Ammon's horn (tissue), 1 donor: Measurements from ENCODE around the gene VOPP1.
"Not testable (repeated sequence)": the region's sequence is repeated elsewhere in the genome, so short reads cannot be mapped to it uniquely, and the experiment has no call there.

Experiments used
- DNase-seq: peaks from one replicate; pipeline ENCODE4 v3.0.0-alpha.2; 2016; ENCODE audit warnings: low spot score

VOPP1 gene

GRCh38 chr7:55488216-55488615 is 84.1 kb downstream of the VOPP1 start:
- DNase-seq: no peak

GRCh38 chr7:55486991-55487390 is 85.3 kb downstream of the VOPP1 start:
- no peak for DNase-seq

DNA sequence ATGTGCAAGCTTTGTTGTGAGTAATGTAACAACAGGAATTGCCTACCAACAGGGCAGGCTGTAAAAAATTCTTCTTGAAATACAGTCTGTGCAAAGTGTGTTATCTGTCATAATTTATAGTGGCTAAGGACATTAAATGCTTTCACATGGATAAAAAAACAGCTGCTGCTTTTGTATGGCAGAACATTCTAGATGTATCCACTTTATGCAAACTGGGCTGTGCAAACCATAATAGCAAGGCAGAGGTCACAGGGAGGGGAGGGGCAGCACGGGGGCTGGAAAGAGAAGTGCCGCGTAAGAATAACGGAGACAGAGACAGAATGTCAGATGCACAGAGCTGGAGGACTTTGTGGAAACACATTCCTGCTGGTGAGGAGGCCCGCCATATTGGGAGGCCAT is 86.1 kb downstream of the VOPP1 start:
- DNase-seq: no peak

DNA sequence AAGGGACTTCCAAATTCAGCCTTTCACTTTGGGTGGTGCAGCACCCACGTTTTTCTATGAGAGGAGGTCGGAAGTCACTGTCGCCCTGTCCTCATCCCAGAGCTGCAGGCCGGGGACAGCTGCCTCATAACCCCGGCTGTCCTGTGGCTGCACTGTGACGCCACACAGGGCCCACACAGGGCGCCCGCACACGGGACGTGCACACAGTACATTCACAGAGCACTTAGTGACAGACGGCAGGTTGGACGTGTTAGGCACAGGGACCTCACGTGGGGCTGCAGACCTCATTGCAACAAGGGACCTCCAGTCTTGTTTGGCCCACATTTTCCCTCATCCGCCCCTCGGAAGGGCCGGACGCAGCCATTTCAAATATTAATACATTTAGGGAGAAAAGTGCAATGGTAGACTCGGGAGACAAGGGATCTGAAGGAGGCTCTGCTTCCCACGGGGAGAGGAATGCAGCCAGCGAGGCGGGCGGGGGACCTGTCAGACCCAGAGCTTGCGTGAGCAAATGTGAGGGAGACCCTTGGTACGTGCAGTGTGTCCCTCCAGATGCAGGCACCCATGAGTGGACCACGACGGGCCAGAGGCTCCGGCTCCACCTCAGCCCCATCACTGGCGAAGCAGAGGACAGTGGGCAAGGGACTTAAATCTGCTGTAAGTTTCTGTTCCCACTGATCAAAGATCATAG is 86.7 kb downstream of the VOPP1 start:
- DNase-seq: no peak

- DNase-seq: no peak
Measured at GRCh38 chr7:55484834-55485233, 87.5 kb downstream of the VOPP1 start.

DNA sequence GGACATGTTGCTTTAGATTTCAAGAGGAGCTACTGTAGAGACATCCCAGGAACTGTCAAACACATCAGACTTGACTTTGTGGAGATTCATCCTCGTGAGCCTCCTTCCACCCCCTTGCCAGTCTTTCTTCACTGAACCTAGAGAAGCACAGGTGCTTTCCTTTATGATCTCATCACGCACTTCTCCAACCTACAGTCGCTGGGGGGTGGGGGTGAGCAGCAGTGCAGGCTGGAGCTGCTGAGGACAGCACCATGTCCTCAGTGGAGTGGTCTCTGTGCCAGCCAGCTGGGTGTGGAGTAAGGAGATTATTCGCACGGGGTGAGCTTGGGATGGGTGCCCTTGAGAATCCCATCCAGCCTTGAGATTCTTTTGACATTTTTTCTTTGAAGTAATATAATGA is 88.1 kb downstream of the VOPP1 start:
- DNase-seq: no peak

DNA sequence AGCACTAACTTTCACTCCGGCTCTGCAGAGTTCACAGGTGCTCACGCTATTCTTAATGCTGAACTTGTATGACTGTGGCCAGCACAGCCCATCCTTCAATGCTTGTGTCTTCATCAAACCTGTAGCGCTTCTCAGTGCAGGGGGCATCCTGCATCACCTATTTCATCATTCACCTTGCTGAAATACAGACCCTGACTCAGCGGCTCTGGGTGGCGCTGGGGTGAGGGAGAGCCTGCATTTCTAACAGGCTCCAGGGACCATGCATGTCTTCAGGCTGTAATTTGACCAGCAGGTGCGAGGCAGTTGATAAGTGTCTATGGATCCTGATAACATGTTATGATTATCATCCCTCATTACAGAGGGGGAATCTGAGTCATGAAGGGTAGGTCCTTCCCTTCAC is 89.3 kb downstream of the VOPP1 start:
- DNase-seq: no peak

DNA sequence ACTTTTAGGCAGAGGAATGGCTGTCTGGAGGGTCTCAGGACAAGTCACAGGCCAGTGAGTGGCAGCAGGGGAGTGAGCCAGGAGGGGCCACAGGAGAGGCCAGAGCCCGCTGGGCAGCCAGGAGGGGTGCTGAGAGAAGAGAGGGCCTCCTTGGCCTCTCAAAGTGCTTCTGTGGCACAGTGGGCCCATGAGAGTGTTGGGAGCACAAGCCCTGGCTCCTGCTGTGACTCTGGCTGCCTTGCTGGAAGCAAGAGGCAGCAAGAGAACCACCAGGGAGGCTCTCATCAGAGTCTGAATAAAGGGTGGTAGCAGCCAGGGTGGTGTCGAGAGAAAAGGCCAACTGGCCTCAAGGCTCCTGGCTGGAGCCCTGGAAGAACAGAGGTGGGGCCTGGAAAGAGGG is 91.1 kb downstream of the VOPP1 start:
- DNase-seq: no peak

DNA sequence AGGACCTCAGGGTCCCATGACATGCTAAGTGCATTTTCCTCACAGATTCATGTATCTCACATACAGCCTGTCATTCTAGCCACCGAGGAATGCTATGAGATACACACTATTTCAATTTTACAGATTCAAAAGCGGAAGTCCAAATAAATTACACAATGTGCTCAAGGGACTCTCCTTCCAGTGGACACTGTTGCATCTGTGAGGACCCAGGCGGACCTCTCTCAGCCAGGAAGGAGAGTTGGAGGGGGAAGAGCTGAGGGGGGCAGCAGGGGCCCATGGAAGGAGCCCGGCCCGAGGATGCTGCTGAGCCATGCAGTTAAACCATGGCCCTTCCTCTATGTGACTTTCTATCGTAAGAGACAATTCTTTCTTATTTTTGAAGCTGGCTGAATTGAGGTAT is 93.6 kb downstream of the VOPP1 start:
- DNase-seq: no peak

DNA sequence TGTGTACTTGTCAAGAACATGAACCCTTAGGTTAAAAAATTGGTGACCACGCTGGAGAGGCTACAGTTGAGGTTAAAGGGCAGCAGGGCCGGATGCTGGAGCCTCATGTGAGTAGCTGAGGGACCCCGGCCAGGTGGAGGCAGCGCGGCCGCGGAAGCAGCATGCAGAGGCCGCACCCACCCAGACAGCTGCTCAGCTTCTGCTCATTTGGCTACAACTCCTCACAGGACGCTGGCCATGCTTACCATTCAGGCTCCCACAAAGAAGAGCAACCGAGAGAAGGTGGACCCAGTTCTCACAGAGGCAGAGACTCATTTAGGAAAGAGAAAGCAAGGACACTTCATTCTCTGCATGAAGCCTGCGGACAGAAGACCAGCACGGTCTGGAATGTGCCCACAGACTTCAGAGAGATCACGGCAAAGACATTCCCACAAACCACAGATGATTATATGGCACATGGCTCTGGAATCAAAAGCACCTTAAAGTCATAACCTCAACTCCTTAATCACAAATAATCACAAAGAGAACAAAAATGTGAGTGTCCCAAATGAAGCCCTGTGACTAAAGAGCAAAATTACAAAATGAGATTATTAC is 94.4 kb downstream of the VOPP1 start:
- no peak for DNase-seq

DNA sequence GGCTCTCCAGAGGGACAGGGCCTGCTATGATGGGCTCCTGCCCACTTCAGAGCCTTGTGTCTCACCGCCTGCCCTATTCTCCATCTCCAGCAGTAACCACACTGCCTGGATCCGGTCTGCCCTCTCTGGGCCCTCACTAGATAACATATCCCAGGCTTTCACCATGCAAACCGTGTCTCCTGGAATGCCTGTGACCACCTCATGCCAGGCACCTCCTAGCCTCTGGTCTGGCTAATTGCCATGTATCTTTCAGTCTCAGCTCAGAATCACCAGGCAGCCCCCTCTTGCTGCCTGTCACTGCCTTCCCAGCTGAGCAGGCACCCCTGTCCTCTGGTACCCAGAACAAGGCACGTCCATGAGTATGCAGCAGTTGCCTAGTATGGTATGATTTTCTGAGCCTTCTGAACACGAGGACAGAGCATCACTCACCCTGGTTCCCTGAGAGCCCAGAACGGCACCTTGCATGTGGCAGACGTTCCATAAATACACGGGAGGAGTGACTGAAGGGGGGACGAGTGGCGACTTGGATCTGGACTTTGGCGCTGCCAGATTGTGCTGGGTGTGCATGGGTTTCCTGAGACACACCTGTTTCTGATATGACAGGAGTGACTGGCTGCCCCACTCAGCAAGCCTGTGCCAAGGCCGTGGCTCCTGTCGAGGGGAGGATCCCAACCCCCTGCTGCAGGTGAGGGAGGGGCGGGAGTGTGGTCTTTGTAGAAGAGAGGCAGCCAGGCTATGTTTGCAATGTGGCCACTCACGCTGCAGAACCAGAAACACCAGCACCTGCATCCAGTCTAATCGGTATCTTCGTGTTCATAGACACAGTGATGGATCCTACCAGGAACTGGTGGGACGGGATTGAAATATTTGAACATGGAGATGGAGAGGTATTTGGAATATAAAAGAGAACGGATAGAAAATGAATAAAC is 95.2 kb downstream of the VOPP1 start:
- no peak for DNase-seq

- peak; percentile 73 for DNase-seq
Measured at GRCh38 chr7:55475855-55476803, 96.2 kb downstream of the VOPP1 start.

DNA sequence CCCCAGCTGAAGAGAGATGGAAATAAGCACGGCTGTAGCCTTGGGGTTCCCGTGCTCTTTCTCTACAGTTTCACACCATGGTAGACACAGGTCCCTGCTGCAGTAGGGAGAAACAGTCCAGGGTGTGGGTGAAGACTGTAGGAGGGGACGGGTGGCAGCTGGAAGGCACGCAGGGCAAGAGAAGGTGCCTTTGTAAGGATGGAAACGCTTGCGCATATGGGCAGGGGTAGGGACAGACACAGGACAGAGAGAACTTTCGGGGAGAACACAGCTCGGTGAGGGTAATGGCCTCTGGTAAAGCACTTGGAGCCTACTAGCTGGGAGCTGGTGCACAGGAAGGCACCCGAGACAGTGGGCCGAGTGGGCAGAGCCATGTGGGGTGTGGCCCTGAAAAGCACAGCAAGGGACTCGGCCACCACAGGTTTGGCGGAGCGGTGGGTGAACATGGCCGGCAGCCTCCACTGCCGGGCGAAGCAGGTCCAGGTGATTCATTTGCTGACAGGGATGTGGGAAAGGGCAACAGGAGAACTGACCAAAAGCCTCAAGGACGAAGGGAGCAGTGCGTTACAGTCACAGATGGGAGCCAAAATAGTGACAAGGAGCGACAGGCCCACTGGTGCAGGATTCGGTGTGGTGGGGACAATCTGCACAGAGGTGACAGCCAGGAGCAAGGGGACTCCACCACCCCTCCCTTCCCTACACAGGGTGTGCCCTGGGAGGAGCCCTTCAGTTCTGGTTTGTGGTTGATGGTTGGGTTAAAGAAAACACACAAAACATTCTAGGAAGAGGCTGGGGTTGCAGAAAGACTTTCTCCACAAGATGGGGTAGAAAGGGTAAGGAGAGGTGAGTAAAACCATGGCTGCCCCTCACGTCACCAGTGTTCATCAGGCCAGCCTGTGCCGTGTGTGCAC is 97.1 kb downstream of the VOPP1 start:
- DNase-seq: no peak

DNA sequence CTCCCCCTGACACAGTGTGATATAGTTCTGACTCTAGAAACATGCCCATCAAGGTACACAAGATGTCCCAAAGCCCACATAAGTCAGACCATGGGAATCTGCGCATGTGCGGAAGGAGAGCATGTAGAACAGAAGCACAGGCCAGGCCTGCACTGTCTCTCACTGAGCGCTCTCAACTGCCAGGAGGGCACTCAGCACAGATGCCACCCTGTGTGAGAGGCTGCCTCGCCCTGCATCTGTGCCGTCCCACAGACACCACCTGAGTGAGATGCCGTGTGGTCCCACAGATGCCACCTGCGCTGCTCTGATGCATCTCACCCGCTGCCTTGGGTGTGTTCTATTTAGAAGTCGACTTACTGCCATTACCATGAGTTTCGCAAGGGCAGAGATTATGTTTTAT is 98.4 kb downstream of the VOPP1 start:
- DNase-seq: no peak

GRCh38 chr7:55472928-55473725 is 99.2 kb downstream of the VOPP1 start:
- DNase-seq: no peak

DNA sequence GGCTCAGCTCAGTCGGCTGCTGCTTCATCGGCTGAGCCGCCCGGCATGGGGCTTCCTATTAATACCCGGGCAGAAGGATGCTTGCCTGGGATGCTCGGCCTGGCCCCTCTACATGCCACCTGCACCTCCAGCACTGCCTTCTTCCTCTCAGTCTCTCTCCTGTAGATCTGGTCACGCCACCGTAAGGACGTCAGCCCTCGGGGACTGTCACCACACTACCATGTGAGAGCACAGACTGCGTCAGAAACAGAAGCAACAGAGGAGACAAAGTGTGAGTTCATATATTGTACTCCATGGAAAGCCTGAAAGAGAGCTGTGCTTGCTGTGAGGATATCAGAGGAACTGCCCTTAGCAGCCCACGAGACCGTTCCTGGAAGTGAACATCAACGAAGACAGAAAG is 99.9 kb downstream of the VOPP1 start:
- DNase-seq: not testable (repeated sequence)

DNA sequence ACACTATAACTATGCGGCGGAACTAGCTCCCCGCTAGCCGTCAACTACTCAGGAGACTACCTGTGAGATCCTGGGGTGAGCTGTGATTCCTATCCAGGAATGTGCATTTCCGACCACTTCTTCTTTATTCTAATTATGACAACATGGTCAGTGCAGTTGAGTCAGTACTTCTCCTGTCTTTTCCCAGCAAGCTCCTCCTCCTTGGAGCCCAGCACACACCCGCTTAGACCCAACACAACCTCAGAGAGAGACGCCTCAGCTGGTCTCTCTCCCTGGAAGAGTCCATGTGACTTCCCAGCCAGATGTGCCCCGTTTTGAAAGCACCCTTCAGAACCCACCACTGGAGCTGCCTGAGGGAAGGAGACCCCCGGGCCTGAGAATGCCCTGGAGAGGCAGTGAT is 100.7 kb downstream of the VOPP1 start:
- not testable (repeated sequence) for DNase-seq

DNA sequence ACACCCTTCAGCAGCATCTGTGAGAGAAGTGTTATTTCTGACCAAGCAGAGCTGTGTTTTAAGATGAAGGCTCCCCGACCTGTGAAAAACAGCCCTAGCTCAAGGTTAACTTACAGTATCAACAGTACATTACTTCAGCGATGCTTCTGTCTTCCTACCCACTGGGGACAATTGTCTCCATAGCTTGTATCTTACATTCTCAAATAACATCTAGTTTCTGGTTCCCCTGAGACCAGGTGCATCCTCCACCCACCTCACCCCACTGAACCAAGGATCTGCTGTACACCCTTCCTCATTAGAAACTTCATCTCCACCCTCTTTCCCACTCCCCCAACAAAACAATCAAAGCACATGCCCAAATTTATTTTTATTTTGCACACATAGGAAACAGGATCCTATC is 102.0 kb downstream of the VOPP1 start:
- no peak for DNase-seq

GRCh38 chr7:55469721-55470120 is 102.6 kb downstream of the VOPP1 start:
- DNase-seq: no peak

- peak; percentile 67 for DNase-seq
Measured at GRCh38 chr7:55469271-55469681, 103.0 kb downstream of the VOPP1 start.
